Neural cell (in vitro differentiated cells): ENCODE measurements around the gene LHPP. TPM values are rescaled to one million over a fixed set of nuclear protein-coding genes. Genes with fewer than 3 reads are reported as not detected.

Experiments
- H2AFZ ChIP-seq: fragments of 200-600, 300-800 bp; sonication (generic), shearing (Covaris generic); 2 replicates; pipeline ENCODE4 v1.6.0; 2014; ENCODE audit warnings: low read depth, mild to moderate bottlenecking, antibody characterized with exemption, low read length, moderate library complexity
- H3F3A ChIP-seq: fragments of 200-600 bp; shearing (Covaris generic); 2 replicates; pipeline ENCODE4 v1.6.1; 2016; ENCODE audit warnings: mild to moderate bottlenecking, moderate library complexity, mixed read lengths, antibody characterized with exemption, low read length; ENCODE audit not compliant: insufficient read depth, poor library complexity, severe bottlenecking
- H3K27ac ChIP-seq: fragments of 200-600, 300-800 bp; sonication (generic), shearing (Covaris generic); 2 replicates; pipeline ENCODE4 v1.5.1; 2014; ENCODE audit warnings: mild to moderate bottlenecking, low read length, moderate library complexity
- H3K27me3 ChIP-seq: fragments of 300-800, 200-600 bp; sonication (generic), shearing (Covaris generic); 2 replicates; pipeline ENCODE4 v1.6.0; 2014; ENCODE audit warnings: mild to moderate bottlenecking, low read depth, low read length, moderate library complexity; ENCODE audit not compliant: insufficient read depth
- H3K36me3 ChIP-seq: fragments of 300-800, 200-600 bp; sonication (generic), shearing (Covaris generic); 2 replicates; pipeline ENCODE4 v1.5.1; 2014; ENCODE audit warnings: mild to moderate bottlenecking, antibody characterized with exemption, low read length, moderate library complexity; ENCODE audit not compliant: insufficient read depth
- H3K4me2 ChIP-seq: fragments of 300-800, 200-600 bp; sonication (generic), shearing (Covaris generic); 2 replicates; pipeline ENCODE4 v1.6.0; 2014; ENCODE audit warnings: mild to moderate bottlenecking, low read length
- H3K4me3 ChIP-seq: fragments of 300-800, 200-600 bp; sonication (generic), shearing (Covaris generic); 2 replicates; pipeline ENCODE4 v1.5.1; 2014; ENCODE audit warnings: mild to moderate bottlenecking, low read length, moderate library complexity
- H3K79me2 ChIP-seq: fragments of 200-600 bp; shearing (Covaris generic); replicated peaks from 2 replicates; pipeline ENCODE4 v1.6.0; 2014; ENCODE audit warnings: mild to moderate bottlenecking, low read length, moderate library complexity; ENCODE audit not compliant: insufficient read depth
- H3K9ac ChIP-seq: fragments of 300-800, 200-600 bp; sonication (generic), shearing (Covaris generic); 2 replicates; pipeline ENCODE4 v1.6.1; 2016; ENCODE audit warnings: mild to moderate bottlenecking, low read length, mixed read lengths
- H3K9me2 ChIP-seq: fragments of 200-600 bp; shearing (Covaris generic); 2 replicates; pipeline ENCODE4 v1.6.1; 2016; ENCODE audit warnings: mild to moderate bottlenecking, low read length, mixed read lengths; ENCODE audit not compliant: insufficient read depth
- H3K9me3 ChIP-seq: fragments of 200-600, 300-800 bp; sonication (generic), shearing (Covaris generic); 2 replicates; pipeline ENCODE4 v1.6.1; 2016; ENCODE audit warnings: mild to moderate bottlenecking, mixed run types, low read length, moderate library complexity, mixed read lengths
- H4K20me1 ChIP-seq: fragments of 200-600 bp; shearing (Covaris generic); 2 replicates; pipeline ENCODE4 v1.6.1; 2016; ENCODE audit warnings: mild to moderate bottlenecking, mixed run types; ENCODE audit not compliant: insufficient read depth
- EP300 ChIP-seq: fragments of 450-650 bp; conservative IDR thresholded peaks from 2 replicates; pipeline ENCODE4 v1.6.1; 2014; ENCODE audit warnings: antibody characterized with exemption, mild to moderate bottlenecking, moderate library complexity; ENCODE audit not compliant: poor library complexity, severe bottlenecking
- EZH2 ChIP-seq: fragments of 200-600, 300-800 bp; shearing (Covaris generic), sonication (generic); IDR thresholded peaks from 2 replicates; pipeline ENCODE4 v1.6.1; 2014; ENCODE audit warnings: antibody characterized with exemption, low read length, borderline replicate concordance, mild to moderate bottlenecking; ENCODE audit not compliant: insufficient read depth, poor library complexity, severe bottlenecking
- MXI1 ChIP-seq: fragments of 450-650 bp; conservative IDR thresholded peaks from 2 replicates; pipeline ENCODE4 v1.6.1; 2014; ENCODE audit warnings: antibody characterized with exemption, mild to moderate bottlenecking; ENCODE audit not compliant: poor library complexity, severe bottlenecking
- POLR2AphosphoS5 ChIP-seq: IDR thresholded peaks from 2 replicates; pipeline ENCODE4 v1.6.1; 2012
- RAD21 ChIP-seq: fragments of 450-650 bp; conservative IDR thresholded peaks from 2 replicates; pipeline ENCODE4 v1.6.1; 2014; ENCODE audit warnings: antibody characterized with exemption, mild to moderate bottlenecking, moderate library complexity
- SMC3 ChIP-seq: fragments of 450-650 bp; conservative IDR thresholded peaks from 2 replicates; pipeline ENCODE4 v1.6.1; 2014; ENCODE audit warnings: antibody characterized with exemption, mild to moderate bottlenecking, moderate library complexity; ENCODE audit not compliant: poor library complexity
- TAF1 ChIP-seq: IDR thresholded peaks from 2 replicates; pipeline ENCODE4 v1.6.1; 2012; ENCODE audit warnings: low read depth
- polyA plus RNA-seq: library from polyadenylated mRNA; depleted of rRNA; stranded (reverse); fragments of >200 nt; gene quantifications from 2 replicates; pipeline ENCODE4 v1.2.3, GENCODE V29; 2014
- TF ChIP-seq, protein P1 (sequence below): IDR thresholded peaks from 2 replicates; pipeline ENCODE4 v1.6.1; 2012; ENCODE audit warnings: borderline replicate concordance
- TF ChIP-seq, protein P2 (sequence below): fragments of 450-650 bp; IDR thresholded peaks from 2 replicates; pipeline ENCODE4 v1.5.1; 2014; ENCODE audit warnings: antibody characterized with exemption, mild to moderate bottlenecking, moderate library complexity; ENCODE audit not compliant: poor library complexity, severe bottlenecking

Gene LHPP
- polyA plus RNA-seq, 1 donor from 2014 or later = 16.0 TPM

GRCh38 chr10:124511205-124512039 lies 49.8 kb downstream of the LHPP start:
- H3K9me2 ChIP-seq = no peaks in the 10 kb centered on the region
- no peaks in the 10 kb centered on the region for H3K9me3 ChIP-seq
- no peak overlapping the region for H2AFZ ChIP-seq
- no peaks in the 10 kb centered on the region for H4K20me1 ChIP-seq
- H3K27ac ChIP-seq = no peak overlapping the region
- H3F3A ChIP-seq = no peaks in the 10 kb centered on the region
- no peak for TF ChIP-seq RAD21
- no peak for TF ChIP-seq EZH2
- no peak for TF ChIP-seq POLR2AphosphoS5
- TF ChIP-seq, protein P1, sequence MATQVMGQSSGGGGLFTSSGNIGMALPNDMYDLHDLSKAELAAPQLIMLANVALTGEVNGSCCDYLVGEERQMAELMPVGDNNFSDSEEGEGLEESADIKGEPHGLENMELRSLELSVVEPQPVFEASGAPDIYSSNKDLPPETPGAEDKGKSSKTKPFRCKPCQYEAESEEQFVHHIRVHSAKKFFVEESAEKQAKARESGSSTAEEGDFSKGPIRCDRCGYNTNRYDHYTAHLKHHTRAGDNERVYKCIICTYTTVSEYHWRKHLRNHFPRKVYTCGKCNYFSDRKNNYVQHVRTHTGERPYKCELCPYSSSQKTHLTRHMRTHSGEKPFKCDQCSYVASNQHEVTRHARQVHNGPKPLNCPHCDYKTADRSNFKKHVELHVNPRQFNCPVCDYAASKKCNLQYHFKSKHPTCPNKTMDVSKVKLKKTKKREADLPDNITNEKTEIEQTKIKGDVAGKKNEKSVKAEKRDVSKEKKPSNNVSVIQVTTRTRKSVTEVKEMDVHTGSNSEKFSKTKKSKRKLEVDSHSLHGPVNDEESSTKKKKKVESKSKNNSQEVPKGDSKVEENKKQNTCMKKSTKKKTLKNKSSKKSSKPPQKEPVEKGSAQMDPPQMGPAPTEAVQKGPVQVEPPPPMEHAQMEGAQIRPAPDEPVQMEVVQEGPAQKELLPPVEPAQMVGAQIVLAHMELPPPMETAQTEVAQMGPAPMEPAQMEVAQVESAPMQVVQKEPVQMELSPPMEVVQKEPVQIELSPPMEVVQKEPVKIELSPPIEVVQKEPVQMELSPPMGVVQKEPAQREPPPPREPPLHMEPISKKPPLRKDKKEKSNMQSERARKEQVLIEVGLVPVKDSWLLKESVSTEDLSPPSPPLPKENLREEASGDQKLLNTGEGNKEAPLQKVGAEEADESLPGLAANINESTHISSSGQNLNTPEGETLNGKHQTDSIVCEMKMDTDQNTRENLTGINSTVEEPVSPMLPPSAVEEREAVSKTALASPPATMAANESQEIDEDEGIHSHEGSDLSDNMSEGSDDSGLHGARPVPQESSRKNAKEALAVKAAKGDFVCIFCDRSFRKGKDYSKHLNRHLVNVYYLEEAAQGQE = no peak
- no peak for TF ChIP-seq SMC3
- TF ChIP-seq MXI1 = no peak
- no peak for TF ChIP-seq TAF1
- no peak for TF ChIP-seq EP300
- TF ChIP-seq, protein P2, sequence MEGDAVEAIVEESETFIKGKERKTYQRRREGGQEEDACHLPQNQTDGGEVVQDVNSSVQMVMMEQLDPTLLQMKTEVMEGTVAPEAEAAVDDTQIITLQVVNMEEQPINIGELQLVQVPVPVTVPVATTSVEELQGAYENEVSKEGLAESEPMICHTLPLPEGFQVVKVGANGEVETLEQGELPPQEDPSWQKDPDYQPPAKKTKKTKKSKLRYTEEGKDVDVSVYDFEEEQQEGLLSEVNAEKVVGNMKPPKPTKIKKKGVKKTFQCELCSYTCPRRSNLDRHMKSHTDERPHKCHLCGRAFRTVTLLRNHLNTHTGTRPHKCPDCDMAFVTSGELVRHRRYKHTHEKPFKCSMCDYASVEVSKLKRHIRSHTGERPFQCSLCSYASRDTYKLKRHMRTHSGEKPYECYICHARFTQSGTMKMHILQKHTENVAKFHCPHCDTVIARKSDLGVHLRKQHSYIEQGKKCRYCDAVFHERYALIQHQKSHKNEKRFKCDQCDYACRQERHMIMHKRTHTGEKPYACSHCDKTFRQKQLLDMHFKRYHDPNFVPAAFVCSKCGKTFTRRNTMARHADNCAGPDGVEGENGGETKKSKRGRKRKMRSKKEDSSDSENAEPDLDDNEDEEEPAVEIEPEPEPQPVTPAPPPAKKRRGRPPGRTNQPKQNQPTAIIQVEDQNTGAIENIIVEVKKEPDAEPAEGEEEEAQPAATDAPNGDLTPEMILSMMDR = no peak
- no peak overlapping the region for H3K9ac ChIP-seq
- no peak overlapping the region for H3K4me3 ChIP-seq
- no peaks in the 10 kb centered on the region for H3K79me2 ChIP-seq
- no peaks in the 10 kb centered on the region for H3K27me3 ChIP-seq
- no peaks in the 10 kb centered on the region for H3K36me3 ChIP-seq
- no peak overlapping the region for H3K4me2 ChIP-seq

- Histone ChIP-seq H3F3A (no peaks in the 10 kb centered on the region), H2AFZ (no peak overlapping the region), H3K79me2 (no peaks in the 10 kb centered on the region), H3K4me2 (no peak overlapping the region), H3K9me3 (no peaks in the 10 kb centered on the region), H3K4me3 (no peak overlapping the region), H3K27ac (no peak overlapping the region), H3K9ac (no peak overlapping the region), H3K36me3 (no peaks in the 10 kb centered on the region), H4K20me1 (no peaks in the 10 kb centered on the region), H3K9me2 (no peaks in the 10 kb centered on the region), H3K27me3 (no peaks in the 10 kb centered on the region)
- TF ChIP-seq TAF1 = no peak
- no peak for TF ChIP-seq EZH2
- no peak for TF ChIP-seq SMC3
- TF ChIP-seq RAD21 = no peak
- TF ChIP-seq MXI1 = no peak
- TF ChIP-seq, protein P1 = no peak
- TF ChIP-seq POLR2AphosphoS5 = no peak
- no peak for TF ChIP-seq EP300
- TF ChIP-seq, protein P2 = no peak
These were observed 50.4 kb downstream of the LHPP start for GRCh38 chr10:124512040-124512428.
